ENCODE measurements around the gene FLRT1.

Gene FLRT1

GRCh38 chr11:64070314-64070681 is 34.6 kb downstream of the FLRT1 start:
- peaks cover 36% of the 10 kb centered on the region for H3K27me3 ChIP-seq (ENCODE audit: control insufficient read depth, insufficient read depth, low read length)

GRCh38 chr11:64071849-64072248 is 36.1 kb downstream of the FLRT1 start:
- no peaks in the 10 kb centered on the region for H3K9me3 ChIP-seq (ENCODE audit: control insufficient read depth, insufficient read depth, low read length)
- no peaks in the 10 kb centered on the region for H3K36me3 ChIP-seq (ENCODE audit: control insufficient read depth, insufficient read depth, low read length)
- H3K27ac ChIP-seq (ENCODE audit: low read depth, low read length) = no peak overlapping the region
- no peak overlapping the region for H3K4me3 ChIP-seq (ENCODE audit: low read depth, low read length)
- 0 out of 2 replicates have a peak, but pooled peaks cover 7% of the 10 kb centered on the region for H3K4me1 ChIP-seq (ENCODE audit: control insufficient read depth, insufficient read depth, low read length)
- H3K9ac ChIP-seq (ENCODE audit: low read depth, low read length) = no peak overlapping the region
- H3K27me3 ChIP-seq (ENCODE audit: control insufficient read depth, insufficient read depth, low read length) = peaks cover 48% of the 10 kb centered on the region

More at GRCh38 chr11:64070314-64070681, 34.6 kb downstream of the FLRT1 start:
- no peaks in the 10 kb centered on the region for H3K9me3 ChIP-seq (ENCODE audit: control insufficient read depth, insufficient read depth, low read length)
- H3K36me3 ChIP-seq (ENCODE audit: control insufficient read depth, insufficient read depth, low read length) = no peaks in the 10 kb centered on the region
- H3K4me1 ChIP-seq (ENCODE audit: control insufficient read depth, insufficient read depth, low read length) = 0 out of 2 replicates have a peak, but pooled peaks cover 7% of the 10 kb centered on the region
- H3K9ac ChIP-seq (ENCODE audit: low read depth, low read length) = no peak overlapping the region
- no peak overlapping the region for H3K4me3 ChIP-seq (ENCODE audit: low read depth, low read length)
- H3K27ac ChIP-seq (ENCODE audit: low read depth, low read length) = no peak overlapping the region

- peaks cover 48% of the 10 kb centered on the region for H3K27me3 ChIP-seq (ENCODE audit: control insufficient read depth, insufficient read depth, low read length)
- H3K4me3 ChIP-seq (ENCODE audit: low read depth, low read length) = no peak overlapping the region
- H3K9ac ChIP-seq (ENCODE audit: low read depth, low read length) = no peak overlapping the region
- H3K9me3 ChIP-seq (ENCODE audit: control insufficient read depth, insufficient read depth, low read length) = no peaks in the 10 kb centered on the region
- 0 out of 2 replicates have a peak, but pooled peaks cover 7% of the 10 kb centered on the region for H3K4me1 ChIP-seq (ENCODE audit: control insufficient read depth, insufficient read depth, low read length)
- no peaks in the 10 kb centered on the region for H3K36me3 ChIP-seq (ENCODE audit: control insufficient read depth, insufficient read depth, low read length)
- H3K27ac ChIP-seq (ENCODE audit: low read depth, low read length) = no peak overlapping the region
Measured at GRCh38 chr11:64072403-64072802, 36.7 kb downstream of the FLRT1 start.

GRCh38 chr11:64072871-64073270 is 37.1 kb downstream of the FLRT1 start:
- H3K9me3 ChIP-seq (ENCODE audit: control insufficient read depth, insufficient read depth, low read length) = no peaks in the 10 kb centered on the region
- H3K4me1 ChIP-seq (ENCODE audit: control insufficient read depth, insufficient read depth, low read length) = 0 out of 2 replicates have a peak, but pooled peaks cover 3% of the 10 kb centered on the region
- no peak overlapping the region for H3K4me3 ChIP-seq (ENCODE audit: low read depth, low read length)
- no peak overlapping the region for H3K27ac ChIP-seq (ENCODE audit: low read depth, low read length)
- no peaks in the 10 kb centered on the region for H3K36me3 ChIP-seq (ENCODE audit: control insufficient read depth, insufficient read depth, low read length)
- peaks cover 51% of the 10 kb centered on the region for H3K27me3 ChIP-seq (ENCODE audit: control insufficient read depth, insufficient read depth, low read length)
- no peak overlapping the region for H3K9ac ChIP-seq (ENCODE audit: low read depth, low read length)

GRCh38 chr11:64073542-64073941 is 37.8 kb downstream of the FLRT1 start:
- H3K4me3 ChIP-seq (ENCODE audit: low read depth, low read length) = no peak overlapping the region
- H3K4me1 ChIP-seq (ENCODE audit: control insufficient read depth, insufficient read depth, low read length) = no peaks in the 10 kb centered on the region
- no peak overlapping the region for H3K27ac ChIP-seq (ENCODE audit: low read depth, low read length)
- no peak overlapping the region for H3K9ac ChIP-seq (ENCODE audit: low read depth, low read length)
- no peaks in the 10 kb centered on the region for H3K36me3 ChIP-seq (ENCODE audit: control insufficient read depth, insufficient read depth, low read length)
- no peaks in the 10 kb centered on the region for H3K9me3 ChIP-seq (ENCODE audit: control insufficient read depth, insufficient read depth, low read length)
- H3K27me3 ChIP-seq (ENCODE audit: control insufficient read depth, insufficient read depth, low read length) = peaks cover 52% of the 10 kb centered on the region

- Histone ChIP-seq H3K9me3 (ENCODE audit: control insufficient read depth, insufficient read depth, low read length) (no peaks in the 10 kb centered on the region), H3K4me1 (ENCODE audit: control insufficient read depth, insufficient read depth, low read length) (no peaks in the 10 kb centered on the region), H3K36me3 (ENCODE audit: control insufficient read depth, insufficient read depth, low read length) (no peaks in the 10 kb centered on the region), H3K27ac (ENCODE audit: low read depth, low read length) (no peak overlapping the region), H3K9ac (ENCODE audit: low read depth, low read length) (no peak overlapping the region), H3K4me3 (ENCODE audit: low read depth, low read length) (no peak overlapping the region), H3K27me3 (ENCODE audit: control insufficient read depth, insufficient read depth, low read length) (peaks cover 51% of the 10 kb centered on the region)
Measured at GRCh38 chr11:64074239-64074638, 38.5 kb downstream of the FLRT1 start.

- no peaks in the 10 kb centered on the region for H3K9me3 ChIP-seq (ENCODE audit: control insufficient read depth, insufficient read depth, low read length)
- peaks cover 58% of the 10 kb centered on the region for H3K27me3 ChIP-seq (ENCODE audit: control insufficient read depth, insufficient read depth, low read length)
- no peaks in the 10 kb centered on the region for H3K4me1 ChIP-seq (ENCODE audit: control insufficient read depth, insufficient read depth, low read length)
- H3K27ac ChIP-seq (ENCODE audit: low read depth, low read length) = no peak overlapping the region
- no peaks in the 10 kb centered on the region for H3K36me3 ChIP-seq (ENCODE audit: control insufficient read depth, insufficient read depth, low read length)
- H3K9ac ChIP-seq (ENCODE audit: low read depth, low read length) = no peak overlapping the region
- H3K4me3 ChIP-seq (ENCODE audit: low read depth, low read length) = no peak overlapping the region
Measured at GRCh38 chr11:64076758-64077157, 41.0 kb downstream of the FLRT1 start.

- Histone ChIP-seq H3K36me3 (ENCODE audit: control insufficient read depth, insufficient read depth, low read length) (no peaks in the 10 kb centered on the region), H3K4me3 (ENCODE audit: low read depth, low read length) (no peak overlapping the region), H3K9ac (ENCODE audit: low read depth, low read length) (no peak overlapping the region), H3K9me3 (ENCODE audit: control insufficient read depth, insufficient read depth, low read length) (no peaks in the 10 kb centered on the region), H3K27ac (ENCODE audit: low read depth, low read length) (no peak overlapping the region), H3K4me1 (ENCODE audit: control insufficient read depth, insufficient read depth, low read length) (no peaks in the 10 kb centered on the region), H3K27me3 (ENCODE audit: control insufficient read depth, insufficient read depth, low read length) (peaks cover 64% of the 10 kb centered on the region)
Measured at GRCh38 chr11:64077607-64078006, 41.9 kb downstream of the FLRT1 start.

- no peak overlapping the region for H3K27ac ChIP-seq (ENCODE audit: low read depth, low read length)
- H3K36me3 ChIP-seq (ENCODE audit: control insufficient read depth, insufficient read depth, low read length) = no peaks in the 10 kb centered on the region
- H3K27me3 ChIP-seq (ENCODE audit: control insufficient read depth, insufficient read depth, low read length) = peaks cover 65% of the 10 kb centered on the region
- H3K9ac ChIP-seq (ENCODE audit: low read depth, low read length) = no peak overlapping the region
- no peaks in the 10 kb centered on the region for H3K4me1 ChIP-seq (ENCODE audit: control insufficient read depth, insufficient read depth, low read length)
- H3K9me3 ChIP-seq (ENCODE audit: control insufficient read depth, insufficient read depth, low read length) = no peaks in the 10 kb centered on the region
- H3K4me3 ChIP-seq (ENCODE audit: low read depth, low read length) = no peak overlapping the region
Measured at GRCh38 chr11:64078284-64078683, 42.6 kb downstream of the FLRT1 start.

- H3K27ac ChIP-seq (ENCODE audit: low read depth, low read length) = no peak overlapping the region
- no peaks in the 10 kb centered on the region for H3K36me3 ChIP-seq (ENCODE audit: control insufficient read depth, insufficient read depth, low read length)
- H3K9ac ChIP-seq (ENCODE audit: low read depth, low read length) = no peak overlapping the region
- H3K27me3 ChIP-seq (ENCODE audit: control insufficient read depth, insufficient read depth, low read length) = peaks cover 69% of the 10 kb centered on the region
- no peaks in the 10 kb centered on the region for H3K9me3 ChIP-seq (ENCODE audit: control insufficient read depth, insufficient read depth, low read length)
- H3K4me1 ChIP-seq (ENCODE audit: control insufficient read depth, insufficient read depth, low read length) = no peaks in the 10 kb centered on the region
- H3K4me3 ChIP-seq (ENCODE audit: low read depth, low read length) = no peak overlapping the region
Measured at GRCh38 chr11:64078905-64079304, 43.2 kb downstream of the FLRT1 start.

GRCh38 chr11:64080390-64080789 is 44.7 kb downstream of the FLRT1 start:
- H3K36me3 ChIP-seq (ENCODE audit: control insufficient read depth, insufficient read depth, low read length) = no peaks in the 10 kb centered on the region
- H3K9ac ChIP-seq (ENCODE audit: low read depth, low read length) = no peak overlapping the region
- H3K27ac ChIP-seq (ENCODE audit: low read depth, low read length) = no peak overlapping the region
- no peaks in the 10 kb centered on the region for H3K4me1 ChIP-seq (ENCODE audit: control insufficient read depth, insufficient read depth, low read length)
- no peak overlapping the region for H3K4me3 ChIP-seq (ENCODE audit: low read depth, low read length)
- H3K9me3 ChIP-seq (ENCODE audit: control insufficient read depth, insufficient read depth, low read length) = no peaks in the 10 kb centered on the region
- H3K27me3 ChIP-seq (ENCODE audit: control insufficient read depth, insufficient read depth, low read length) = peaks cover 60% of the 10 kb centered on the region

Data from HUES48 (cell line).